GM12892 (cell line): ENCODE results near the gene FARP1.

Source experiments
- POLR2A ChIP-seq: IDR thresholded peaks from 2 replicates; pipeline ENCODE4 v1.6.1; 2011; ENCODE audit warnings: low read depth, low read length, control low read depth
- POLR2AphosphoS5 ChIP-seq: IDR thresholded peaks from 2 replicates; pipeline ENCODE4 v1.6.1; 2011; ENCODE audit warnings: low read depth, low read length, control low read depth
- TAF1 ChIP-seq: IDR thresholded peaks from 2 replicates; pipeline ENCODE4 v1.6.1; 2011; ENCODE audit warnings: low read depth, mild to moderate bottlenecking, control low read depth, low read length, borderline replicate concordance

DNA sequence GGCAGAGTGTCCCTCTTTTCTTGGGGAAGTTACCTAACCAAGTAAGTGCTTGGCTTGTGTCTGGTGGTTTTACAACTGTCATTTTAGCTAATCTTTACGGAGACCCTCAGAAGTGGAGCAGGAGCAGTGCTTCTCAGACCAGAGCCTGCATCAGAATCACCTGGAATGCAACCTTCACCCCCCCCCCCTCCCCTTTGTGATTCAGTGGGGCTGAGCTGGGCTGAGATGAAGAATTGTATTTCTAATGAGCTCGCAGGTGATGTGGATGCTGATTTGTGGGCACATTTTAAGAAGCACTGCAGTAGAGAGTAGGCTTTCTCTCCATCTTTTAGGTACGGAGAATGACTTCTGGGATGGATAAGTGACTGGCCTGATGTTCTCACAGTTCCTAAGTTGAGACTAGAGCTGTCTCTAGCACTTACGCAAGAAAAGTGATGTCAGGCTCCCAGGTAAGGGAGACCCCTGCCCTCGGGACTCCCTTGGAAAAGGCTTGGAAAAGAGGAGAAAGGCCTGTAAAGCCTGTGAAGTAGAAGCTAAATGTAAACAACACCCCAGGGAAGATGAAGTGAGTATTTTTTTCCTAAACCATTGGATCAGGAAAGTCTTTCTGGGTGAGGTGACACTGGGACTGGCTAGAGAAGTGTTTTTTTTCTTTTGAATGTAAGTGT lies 57.5 kb downstream of the FARP1 start:
- no peak for TF ChIP-seq TAF1
- TF ChIP-seq POLR2A: no peak
- no peak for TF ChIP-seq POLR2AphosphoS5
